Measurements from ENCODE around the gene TDRD6.

TDRD6 gene

DNA sequence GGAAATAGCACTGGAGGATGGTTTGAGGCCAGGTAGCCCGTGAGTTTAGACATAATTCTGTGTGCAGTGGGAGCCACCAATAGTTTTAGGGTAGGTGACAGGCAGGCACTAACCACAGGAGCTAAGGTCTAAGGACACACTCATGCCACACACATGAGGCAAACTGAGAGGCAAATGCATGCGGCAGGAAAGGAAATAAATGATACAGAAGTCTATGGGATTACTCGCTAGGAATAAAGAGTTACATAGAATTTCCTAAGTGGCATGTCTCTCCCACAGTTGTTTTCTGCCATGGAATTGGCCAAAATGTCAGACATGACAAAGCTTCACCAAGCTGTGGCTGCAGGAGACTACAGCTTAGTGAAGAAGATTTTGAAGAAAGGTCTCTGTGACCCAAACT lies 64.0 kb downstream of the TDRD6 start:
- H3K4me3 ChIP-seq (ENCODE audit: low read depth, low read length): no peak overlapping the region
- TF ChIP-seq, protein P1, sequence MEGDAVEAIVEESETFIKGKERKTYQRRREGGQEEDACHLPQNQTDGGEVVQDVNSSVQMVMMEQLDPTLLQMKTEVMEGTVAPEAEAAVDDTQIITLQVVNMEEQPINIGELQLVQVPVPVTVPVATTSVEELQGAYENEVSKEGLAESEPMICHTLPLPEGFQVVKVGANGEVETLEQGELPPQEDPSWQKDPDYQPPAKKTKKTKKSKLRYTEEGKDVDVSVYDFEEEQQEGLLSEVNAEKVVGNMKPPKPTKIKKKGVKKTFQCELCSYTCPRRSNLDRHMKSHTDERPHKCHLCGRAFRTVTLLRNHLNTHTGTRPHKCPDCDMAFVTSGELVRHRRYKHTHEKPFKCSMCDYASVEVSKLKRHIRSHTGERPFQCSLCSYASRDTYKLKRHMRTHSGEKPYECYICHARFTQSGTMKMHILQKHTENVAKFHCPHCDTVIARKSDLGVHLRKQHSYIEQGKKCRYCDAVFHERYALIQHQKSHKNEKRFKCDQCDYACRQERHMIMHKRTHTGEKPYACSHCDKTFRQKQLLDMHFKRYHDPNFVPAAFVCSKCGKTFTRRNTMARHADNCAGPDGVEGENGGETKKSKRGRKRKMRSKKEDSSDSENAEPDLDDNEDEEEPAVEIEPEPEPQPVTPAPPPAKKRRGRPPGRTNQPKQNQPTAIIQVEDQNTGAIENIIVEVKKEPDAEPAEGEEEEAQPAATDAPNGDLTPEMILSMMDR (IDR thresholded peaks at IDR 0.05; ENCODE audit: low read depth, low read length, missing control alignments): no peak
- DNase-seq (ENCODE audit: low read depth): no peak
